Measurements from ENCODE around the gene UROC1.

- TF ChIP-seq CTCF (conservative IDR thresholded peaks at IDR 0.05; ENCODE audit: low read depth in 2 of 2) (peak; percentile 21 to 62; a peak in 3 of 4 replicates), EZH2 (IDR thresholded peaks at IDR 0.05; ENCODE audit: low read depth, unreplicated experiment) (no peak), JUNB (IDR thresholded peaks at IDR 0.05; ENCODE audit: unreplicated experiment) (no peak), NANOG (IDR thresholded peaks at IDR 0.05; ENCODE audit: borderline replicate concordance) (no peak), POLR2AphosphoS5 (IDR thresholded peaks at IDR 0.05; ENCODE audit: low read depth) (no peak), CREB1 (CRISPR knock-in tag; IDR thresholded peaks at IDR 0.05; ENCODE audit: low read depth) (no peak), REST (IDR thresholded peaks at IDR 0.05; ENCODE audit: unreplicated experiment) (no peak), EZH2phosphoT487 (IDR thresholded peaks at IDR 0.05; ENCODE audit: unreplicated experiment) (no peak), ZNF462 (CRISPR knock-in tag; IDR thresholded peaks at IDR 0.05) (no peak), ETS1 (IDR thresholded peaks at IDR 0.05) (no peak)
Observed at GRCh38 chr3:126498929-126499328, 18.6 kb downstream of the UROC1 start.
